ENCODE results near the gene PAPPA2.

PAPPA2 gene

GRCh38 chr1:176877557-176877956 is 414.6 kb downstream of the PAPPA2 start:
- no peak for DNase-seq

- DNase-seq = no peak
Observed at GRCh38 chr1:176878750-176879536, 416.0 kb downstream of the PAPPA2 start.

GRCh38 chr1:176879784-176880620 is 417.0 kb downstream of the PAPPA2 start:
- no peak for DNase-seq

- DNase-seq = peak; percentile 32
Observed at GRCh38 chr1:176880955-176881595, 418.1 kb downstream of the PAPPA2 start.

- DNase-seq = no peak
Observed at GRCh38 chr1:176884286-176884685, 421.3 kb downstream of the PAPPA2 start.

- DNase-seq = no peak
Observed at GRCh38 chr1:176884911-176885310, 421.9 kb downstream of the PAPPA2 start.

- no peak for DNase-seq
Observed at GRCh38 chr1:176885341-176885740, 422.4 kb downstream of the PAPPA2 start.

- no peak for DNase-seq
Observed at GRCh38 chr1:176885751-176886150, 422.8 kb downstream of the PAPPA2 start.

- no peak for DNase-seq
Observed at GRCh38 chr1:176888471-176889032, 425.6 kb downstream of the PAPPA2 start.

- DNase-seq = no peak
Observed at GRCh38 chr1:176893625-176894352, 430.8 kb downstream of the PAPPA2 start.

- DNase-seq = no peak
Observed at GRCh38 chr1:176894450-176894849, 431.5 kb downstream of the PAPPA2 start.

Data from stimulated activated CD4-positive, alpha-beta T cell treated with anti-CD3 and anti-CD28 coated beads, Interleukin-12 subunit alpha, Interleukin-12 subunit beta, amount 100 ng/mL, for 4 hours (primary cell).